GM21390 (cell line): ENCODE measurements around the gene CDS2.

Source experiments
- ATAC-seq: cut with Tn5 transposase; IDR thresholded peaks from one replicate; pipeline ENCODE4 v1.9.1; 2021; ENCODE audit not compliant: unreplicated experiment

Gene CDS2

DNA sequence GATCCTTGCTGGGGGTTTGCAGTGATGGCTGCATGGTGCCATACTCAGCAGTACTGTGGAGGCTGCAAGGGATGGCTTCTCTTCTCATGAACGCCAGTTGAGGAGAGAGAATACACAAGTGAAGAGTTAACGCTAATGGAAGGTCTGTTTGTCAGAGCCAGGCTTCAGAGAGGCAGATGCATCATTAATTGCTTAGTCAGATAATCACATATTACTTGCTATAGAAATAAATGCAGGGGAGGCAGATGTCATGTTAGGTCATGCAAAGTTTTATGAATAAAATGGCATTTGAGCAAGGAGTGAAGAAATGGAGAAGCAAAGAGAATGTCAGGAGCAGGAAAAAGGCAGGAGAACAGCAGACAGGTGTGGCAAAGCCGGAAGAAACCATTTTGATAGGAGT lies 51.2 kb downstream of the CDS2 start:
- ATAC-seq: no peak

DNA sequence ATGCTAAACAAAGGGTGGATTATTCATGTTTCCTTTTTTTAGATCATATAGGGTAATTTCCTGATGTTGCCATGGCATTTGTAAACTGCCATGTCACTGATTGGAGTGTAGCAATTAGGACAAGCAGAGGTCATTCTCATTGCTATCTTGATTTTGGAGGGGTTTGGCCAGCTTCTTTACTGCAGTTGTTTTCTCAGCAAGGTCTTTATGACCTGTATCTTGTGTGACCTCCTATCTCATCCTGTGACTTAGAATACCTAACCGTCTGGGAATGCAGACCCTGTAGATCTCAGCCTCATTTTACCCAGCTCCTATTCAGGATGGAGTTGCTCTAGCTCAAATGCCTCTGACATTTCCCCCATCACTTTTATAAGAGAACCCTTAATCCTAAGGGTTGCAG lies 53.6 kb downstream of the CDS2 start:
- ATAC-seq: no peak

DNA sequence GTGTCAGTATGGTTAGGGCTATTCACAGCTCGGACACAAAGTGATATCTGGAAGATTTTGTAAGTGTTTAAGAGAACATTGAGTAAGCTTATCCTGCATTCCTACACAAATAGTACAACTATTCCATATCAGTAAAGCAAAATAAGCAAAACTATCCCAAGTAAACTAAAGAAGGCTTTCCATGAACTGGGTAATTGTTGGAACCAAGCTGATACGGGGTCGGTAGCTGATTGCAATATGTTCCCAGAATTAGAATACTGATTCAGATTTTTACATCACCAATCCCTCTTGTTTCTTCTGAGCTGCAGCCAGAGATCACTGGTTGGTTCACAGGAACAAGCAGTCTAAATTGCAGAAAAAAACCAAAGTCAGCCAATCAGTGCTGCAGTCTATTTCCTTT lies 54.1 kb downstream of the CDS2 start:
- ATAC-seq: no peak

DNA sequence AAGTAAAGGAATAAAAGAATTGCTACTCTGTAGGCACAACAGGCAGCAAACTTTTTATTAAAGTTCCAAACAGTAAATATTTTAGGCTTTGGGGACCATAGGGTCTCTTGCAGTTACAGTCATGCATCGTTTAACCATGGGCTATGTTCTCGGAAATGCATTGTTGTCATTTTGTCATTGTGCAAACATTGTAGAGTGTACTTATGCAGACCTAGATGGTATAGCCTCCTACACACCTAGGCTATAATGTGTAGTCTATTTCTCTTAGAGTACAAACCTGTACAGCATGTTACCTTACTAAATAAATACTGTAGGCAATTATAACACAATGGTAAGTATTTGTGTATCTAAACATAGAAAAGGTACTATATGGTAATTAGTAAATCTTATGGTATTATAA lies 54.7 kb downstream of the CDS2 start:
- ATAC-seq: no peak

DNA sequence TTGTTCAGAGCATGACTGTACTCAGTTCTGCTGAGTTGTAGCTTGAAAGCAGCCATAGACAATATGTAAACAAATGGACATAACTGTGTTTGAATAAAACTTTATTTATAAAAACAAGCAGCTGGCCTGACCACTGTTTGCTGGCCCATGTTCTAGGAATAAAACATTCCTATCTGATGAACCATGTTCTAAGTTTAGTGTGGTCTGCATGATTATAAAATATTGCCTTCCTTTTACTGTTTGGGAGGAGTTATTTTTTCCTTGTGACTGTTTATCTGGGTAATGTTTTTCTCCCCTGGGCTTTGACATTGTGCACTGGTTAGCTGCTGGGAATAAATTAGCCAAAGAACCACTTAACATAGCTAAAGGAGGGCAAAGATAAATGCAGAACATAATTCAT lies 55.1 kb downstream of the CDS2 start:
- no peak for ATAC-seq

DNA sequence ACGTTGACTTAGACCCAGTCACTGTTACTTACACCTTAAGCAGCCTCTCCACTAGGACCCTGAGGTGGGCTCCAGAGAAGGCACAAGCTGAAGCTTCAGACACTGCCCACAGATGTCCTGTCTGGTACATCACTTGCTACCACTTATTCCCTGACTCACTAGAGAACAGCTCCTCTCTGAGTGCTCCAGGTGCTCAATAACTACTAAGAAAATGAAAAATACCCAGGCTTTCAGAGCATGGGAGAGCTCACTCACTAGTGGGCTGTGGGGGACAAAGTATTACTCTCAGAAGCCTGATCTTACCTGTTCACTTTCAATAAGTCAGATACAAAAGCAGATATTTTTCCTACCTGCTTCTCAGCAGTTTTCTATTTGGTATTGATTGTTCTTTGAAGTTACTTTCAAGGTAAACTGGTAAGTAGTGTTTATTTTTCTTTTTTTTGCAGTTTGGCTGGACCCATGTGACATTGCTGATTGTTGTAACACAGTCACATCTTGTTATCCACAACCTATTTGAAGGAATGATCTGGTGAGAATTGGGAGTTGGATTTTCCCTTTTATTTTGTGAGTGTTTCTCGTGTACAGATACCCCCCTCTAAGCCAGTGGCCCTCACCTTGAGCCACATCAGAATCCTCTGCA lies 55.9 kb downstream of the CDS2 start:
- no peak for ATAC-seq

DNA sequence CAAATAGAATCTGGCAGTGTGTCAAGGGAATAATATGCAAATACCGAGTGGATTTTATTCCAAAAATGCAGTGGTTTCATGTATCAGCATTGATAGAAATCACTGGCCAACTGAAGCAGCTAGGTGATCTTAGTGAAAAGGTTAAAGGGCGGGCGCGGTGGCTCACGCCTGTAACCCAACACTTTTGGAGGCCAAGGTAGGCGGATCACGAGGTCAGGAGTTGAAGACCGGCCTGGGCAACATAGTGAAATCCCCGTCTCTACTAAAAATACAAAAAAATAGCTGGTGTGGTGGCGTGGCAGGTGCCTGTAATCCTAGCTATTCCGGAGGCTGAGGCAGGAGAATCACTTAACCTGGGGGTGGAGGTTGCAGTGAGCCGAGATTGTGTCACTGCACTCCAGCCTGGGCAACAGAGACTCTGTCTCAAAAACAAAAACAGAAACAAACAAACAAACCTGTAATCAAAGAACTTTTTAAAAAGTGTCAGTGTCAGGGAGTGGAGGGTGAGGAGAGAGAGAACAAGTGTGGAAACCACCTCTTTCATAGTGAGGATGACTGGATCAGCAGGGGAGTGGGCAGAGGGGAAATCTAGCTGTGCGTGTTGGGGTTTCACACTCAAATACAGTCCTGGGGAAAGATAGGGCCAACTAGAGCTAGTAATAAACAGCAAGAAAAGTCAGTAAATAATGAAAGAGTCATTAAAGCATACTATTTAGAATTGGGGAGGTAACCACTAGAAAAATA lies 57.1 kb downstream of the CDS2 start:
- ATAC-seq: no peak

DNA sequence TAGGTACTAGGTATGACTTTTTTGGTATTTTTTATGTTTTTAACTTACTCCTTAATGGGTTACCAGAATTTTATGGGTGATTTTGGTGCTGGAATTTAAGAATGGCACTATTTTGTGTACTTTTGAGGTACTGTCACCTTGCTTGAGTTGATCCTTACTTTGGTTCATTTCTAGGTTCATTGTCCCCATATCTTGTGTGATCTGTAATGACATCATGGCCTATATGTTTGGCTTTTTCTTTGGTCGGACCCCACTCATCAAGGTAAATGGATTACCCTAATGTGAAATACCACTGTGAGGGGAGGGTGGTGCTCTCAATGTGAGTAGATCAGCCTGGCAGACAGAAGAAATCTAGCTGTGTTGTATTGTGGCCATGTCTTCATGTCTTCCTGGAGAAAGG lies 57.9 kb downstream of the CDS2 start:
- no peak for ATAC-seq

DNA sequence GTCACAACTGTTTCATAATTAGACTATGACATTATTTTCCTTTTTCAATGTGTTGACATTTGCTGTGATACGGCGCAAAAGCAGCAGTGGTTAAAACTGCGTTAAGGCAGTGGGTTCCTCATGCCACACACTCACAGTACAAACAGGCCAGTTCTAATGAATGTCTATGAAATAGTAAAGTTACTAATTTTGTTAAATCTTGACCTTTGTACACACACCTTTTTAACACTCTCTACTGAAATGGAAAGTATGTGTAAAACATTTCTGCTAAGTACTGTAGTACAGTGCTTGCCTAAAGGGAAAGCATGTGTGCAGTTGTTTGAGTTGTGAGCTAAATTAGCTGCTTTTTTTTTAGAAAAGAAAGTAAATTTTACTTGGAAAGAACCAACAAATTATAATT lies 60.3 kb downstream of the CDS2 start:
- ATAC-seq: no peak

DNA sequence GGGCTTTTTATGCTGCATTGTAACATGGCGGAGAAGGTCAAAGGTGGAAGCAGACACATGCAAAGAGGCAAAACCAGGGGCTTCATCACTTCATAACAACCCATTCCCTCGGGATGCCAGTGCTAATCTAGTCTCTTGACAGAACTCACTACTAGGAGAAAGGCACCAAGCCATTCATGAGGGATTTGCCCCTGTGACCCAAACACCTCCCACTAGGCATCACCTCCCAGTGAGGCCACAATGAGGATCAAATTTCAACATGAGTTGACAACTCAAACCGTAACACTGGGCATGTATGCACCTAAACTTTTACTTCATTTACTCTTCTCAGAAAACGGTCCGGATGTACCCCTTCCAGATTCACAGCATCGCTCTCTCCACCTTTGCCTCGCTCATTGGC lies 61.9 kb downstream of the CDS2 start:
- no peak for ATAC-seq

DNA sequence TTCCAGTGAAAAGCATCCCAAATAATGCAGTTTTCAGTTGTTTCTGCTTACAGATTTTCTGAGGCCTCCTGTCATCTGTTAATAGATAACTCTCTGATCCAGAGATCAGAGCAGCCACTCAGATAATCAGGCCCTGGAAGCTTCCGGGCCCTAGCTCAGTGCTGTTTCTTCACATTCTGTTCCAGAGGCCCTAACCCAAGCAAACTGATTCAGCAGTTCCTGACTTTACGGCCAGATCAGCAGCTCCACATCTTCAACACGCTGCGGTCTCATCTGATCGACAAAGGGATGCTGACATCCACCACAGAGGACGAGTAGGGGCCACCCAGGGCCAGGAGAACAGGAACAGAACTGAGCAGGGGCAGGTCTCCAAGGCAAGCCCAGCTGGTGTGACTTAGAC lies 63.1 kb downstream of the CDS2 start:
- ATAC-seq: no peak

DNA sequence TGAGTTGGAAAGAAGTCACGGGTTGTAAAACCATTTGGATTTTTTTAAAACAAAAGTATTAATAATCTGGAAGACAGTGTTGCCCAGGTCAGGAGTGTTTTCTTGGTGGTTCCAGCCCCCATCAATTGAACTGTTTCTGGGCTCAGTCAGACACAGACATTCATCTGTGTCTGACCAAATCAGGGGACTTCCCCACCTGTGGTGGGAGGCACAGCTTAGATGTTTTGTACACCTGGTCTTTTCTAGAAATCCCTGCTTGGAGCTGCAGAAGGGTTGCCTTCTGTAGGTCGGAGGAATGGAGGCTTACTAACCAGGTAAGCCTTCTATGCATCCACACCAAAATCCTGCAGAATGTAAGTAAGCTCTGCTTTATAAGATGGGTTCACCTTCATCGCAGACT lies 63.6 kb downstream of the CDS2 start:
- no peak for ATAC-seq

DNA sequence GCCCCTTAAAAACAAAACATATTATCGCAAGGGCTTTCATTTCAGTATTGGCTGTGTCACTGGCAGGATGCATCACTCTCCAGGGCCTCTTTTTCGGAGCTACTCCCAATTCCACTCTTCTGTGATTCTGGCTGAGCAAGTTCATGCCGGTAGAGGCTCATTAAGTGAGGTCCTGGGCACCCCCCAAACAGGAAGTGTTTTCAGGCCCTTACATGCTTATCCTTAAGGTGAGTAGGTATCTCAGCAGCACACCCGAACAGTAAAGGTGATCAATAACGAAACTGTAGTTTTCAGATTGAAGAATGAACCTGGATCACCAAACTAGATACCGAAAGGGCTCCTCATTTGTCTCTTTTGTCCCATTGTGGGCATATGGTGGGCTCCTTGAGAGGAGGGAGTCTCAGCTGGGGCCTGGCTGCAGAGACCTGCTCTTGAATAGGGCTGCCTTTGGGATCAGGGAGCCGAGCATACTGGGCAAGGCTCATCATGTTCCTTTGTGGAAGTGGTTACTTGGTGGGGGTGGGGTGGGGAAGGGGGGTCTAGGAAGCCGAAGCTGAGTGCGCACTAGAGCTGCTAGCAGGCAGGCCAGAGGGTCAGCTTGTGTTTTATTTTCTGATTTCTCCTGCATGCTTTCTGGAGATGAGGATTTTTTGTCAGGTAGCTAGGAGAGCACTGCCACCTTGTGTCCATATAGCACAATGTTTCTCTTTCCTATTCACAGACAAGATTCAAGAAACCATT lies 65.2 kb downstream of the CDS2 start:
- peak; percentile 54 for ATAC-seq

DNA sequence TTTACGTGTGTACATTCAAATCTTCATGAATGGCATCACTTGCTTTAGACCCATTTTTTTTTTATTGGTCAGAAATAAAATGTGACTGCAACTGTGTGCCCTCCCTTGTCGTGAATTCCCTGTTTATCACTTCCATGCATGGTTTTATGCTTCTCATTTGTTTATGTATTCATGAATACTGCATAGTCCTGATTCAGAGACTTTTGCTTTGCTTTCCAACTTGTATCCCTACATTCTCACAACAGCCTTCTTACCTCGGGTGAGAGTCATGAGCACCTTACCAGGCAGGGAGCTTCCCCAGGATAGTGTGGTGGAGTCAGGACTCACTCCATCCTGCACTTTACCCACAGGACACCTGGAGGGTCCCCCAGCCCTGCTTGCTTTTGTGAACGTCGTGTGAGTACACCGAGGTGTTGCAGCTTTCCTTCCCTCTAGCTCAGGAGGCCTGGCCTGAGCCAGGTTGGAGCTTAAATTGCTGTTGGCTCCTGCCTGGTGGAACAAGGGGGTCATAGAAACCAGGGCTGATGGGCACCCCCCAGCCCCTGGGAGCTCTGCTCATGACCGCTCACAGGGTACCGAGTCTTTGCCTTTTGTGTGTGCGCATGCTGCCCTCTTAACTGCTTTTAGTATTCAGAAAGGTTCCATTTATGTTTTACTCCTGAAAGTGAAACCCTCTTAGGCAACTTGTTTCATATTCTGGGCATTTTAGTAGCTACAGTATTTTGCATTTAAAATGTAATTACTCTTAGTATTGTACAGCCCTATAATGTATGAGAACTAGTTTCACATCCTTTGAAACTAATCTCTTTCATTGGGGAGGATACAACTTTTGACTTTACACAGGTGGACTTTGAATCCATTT lies 66.0 kb downstream of the CDS2 start:
- peak; percentile 53 for ATAC-seq

DNA sequence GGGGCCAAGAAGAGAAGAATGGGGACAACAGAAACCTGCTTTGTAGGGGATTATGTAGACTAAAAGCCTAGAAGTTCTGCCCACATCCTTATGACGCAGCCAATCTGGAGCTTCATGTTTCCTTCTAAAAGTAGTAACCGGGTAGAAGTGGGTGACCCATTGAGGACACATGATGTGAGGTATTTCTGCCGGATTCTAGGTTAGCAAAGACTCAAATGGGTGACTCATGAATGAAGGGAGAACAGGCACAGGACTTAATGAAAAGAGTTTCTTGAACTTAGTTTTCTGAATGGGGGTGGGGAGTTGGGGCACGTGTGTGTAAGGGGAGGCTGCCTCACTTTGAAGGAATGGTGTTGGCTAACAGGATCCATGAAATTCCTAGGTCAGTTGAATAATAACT lies 68.8 kb downstream of the CDS2 start:
- ATAC-seq: no peak

DNA sequence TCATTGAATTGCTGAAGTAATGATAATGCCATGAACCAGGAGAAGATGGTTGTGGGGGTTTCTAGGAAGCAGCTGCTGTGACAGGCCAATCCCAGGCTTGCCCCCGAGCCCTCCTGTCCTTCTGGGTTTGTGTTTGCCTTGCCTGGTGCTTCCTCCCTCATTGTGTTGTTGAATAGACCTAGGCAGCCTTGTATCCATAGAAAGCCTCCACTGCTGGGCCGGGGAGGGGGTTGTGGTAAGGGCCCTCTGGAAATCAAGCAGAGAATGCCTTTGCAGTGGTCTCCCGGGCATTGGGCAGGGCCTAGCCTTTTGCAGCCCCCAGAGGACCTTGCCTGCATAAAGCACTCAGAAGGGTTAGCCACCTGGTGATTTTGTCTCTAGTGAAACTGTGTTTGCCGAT lies 69.3 kb downstream of the CDS2 start:
- ATAC-seq: no peak

DNA sequence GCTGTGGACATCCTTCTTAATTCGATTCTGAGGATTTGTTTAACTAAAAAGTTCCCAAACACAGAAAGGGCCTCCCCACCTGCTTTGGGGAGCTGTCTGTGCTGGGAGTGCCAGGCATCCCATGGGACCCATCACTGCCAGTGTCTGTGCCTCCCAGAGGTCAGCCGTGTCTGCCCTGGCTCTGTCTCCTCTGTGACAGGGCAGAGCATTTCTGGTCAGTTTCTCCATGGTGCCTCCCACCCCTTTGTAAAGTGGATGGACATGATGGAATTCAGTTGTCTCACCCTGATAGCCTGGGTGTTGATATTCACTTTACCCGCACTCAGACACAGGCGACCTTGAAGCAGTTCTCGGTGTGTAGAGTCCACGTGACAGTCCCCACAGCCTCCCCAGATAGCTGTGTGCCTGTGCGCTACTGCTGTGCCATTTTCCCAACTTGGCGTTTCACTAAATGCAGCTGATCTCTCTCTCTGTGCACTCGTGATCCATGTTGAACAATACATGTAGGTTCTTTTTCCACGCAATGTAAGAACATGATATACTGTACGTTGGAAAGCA lies 70.5 kb downstream of the CDS2 start:
- ATAC-seq: no peak

DNA sequence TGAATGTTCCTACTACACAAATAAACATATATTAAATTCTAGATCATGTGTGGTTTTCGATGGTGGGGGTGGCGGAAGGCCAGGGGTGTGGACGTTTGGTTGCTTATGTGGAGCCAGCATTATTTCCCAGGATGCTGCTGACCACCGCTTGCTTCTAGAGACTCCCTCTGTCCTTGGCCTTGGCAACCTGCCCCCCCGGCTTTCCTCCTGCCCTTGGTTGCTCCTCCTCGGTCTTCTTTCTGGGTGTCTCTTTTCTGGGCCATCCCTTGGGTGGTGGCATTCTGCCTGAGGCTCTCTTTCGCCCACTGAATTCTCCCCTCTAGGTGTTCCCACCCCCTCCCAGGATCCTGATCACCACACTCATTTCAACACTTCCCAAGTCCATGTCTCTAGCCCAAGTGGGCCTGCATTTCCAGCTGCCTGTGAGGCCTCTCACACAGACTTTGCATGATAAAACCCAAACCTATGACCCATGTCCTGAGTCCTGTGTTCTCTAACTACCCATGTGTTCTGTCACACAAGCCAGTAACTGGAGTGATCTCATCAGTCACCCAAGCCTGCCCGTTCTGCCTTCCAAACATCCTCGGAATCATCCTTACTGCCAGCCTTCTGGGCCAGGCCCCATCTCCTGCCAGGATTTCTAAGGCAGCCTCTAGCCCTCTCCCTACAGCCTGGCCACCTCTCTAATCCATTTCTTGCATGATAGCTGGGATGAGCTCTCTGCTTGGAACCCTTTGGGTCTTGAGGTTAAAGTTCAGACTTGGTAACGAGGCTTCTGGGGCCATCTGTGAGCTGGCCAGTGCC lies 71.2 kb downstream of the CDS2 start:
- no peak for ATAC-seq

DNA sequence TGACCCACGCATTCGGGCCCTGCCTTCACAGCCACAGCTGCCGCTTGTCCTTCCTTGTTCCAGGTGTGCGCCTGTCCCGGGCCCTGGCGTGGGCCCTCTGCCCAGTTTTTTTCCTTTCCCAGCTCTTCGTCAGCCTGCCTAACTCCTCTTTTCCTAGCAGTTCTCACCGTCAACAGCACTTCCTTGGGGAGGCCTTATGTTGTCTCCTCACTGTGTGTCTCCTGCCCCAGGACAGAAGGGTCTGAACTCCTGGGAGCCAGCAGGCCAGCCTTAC lies 71.8 kb downstream of the CDS2 start:
- no peak for ATAC-seq

DNA sequence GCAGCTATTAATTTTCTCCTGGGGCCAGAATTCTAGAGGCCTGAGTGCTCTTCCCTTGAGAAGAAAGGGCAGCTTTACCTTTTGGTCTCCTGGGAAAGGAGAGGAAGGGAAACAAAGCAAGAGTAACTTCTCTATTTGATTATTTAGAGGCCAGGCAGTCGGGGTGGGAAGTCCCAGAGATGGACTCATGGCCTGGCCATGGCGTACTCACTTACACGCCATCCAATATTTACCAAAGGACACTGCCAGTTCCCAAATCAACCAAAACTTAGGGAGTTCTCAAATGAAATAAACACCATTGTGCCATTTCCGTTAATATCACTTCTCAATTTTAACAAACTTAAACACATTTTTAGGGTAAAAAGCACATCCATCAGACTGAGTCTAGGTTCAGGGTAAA lies 76.6 kb downstream of the CDS2 start:
- ATAC-seq: no peak
